HG02973 (cell line): ENCODE results near the gene LTO1.

Experiments used
- ATAC-seq: cut with Tn5 transposase; IDR thresholded peaks from one replicate; pipeline ENCODE4 v1.9.1; 2021; ENCODE audit warnings: moderate library complexity; ENCODE audit not compliant: unreplicated experiment

Gene LTO1

GRCh38 chr11:69647390-69647748 is 27.8 kb downstream of the LTO1 start:
- ATAC-seq, result no peak

GRCh38 chr11:69646493-69647389 is 28.4 kb downstream of the LTO1 start:
- no peak for ATAC-seq

GRCh38 chr11:69645801-69646492 is 29.2 kb downstream of the LTO1 start:
- ATAC-seq, result no peak

GRCh38 chr11:69644962-69645675 is 30.0 kb downstream of the LTO1 start:
- ATAC-seq, result no peak

- no peak for ATAC-seq
These were observed 30.8 kb downstream of the LTO1 start for GRCh38 chr11:69644071-69644961.

GRCh38 chr11:69643646-69644045 is 31.5 kb downstream of the LTO1 start:
- ATAC-seq, result no peak

- ATAC-seq, result no peak
These were observed 32.1 kb downstream of the LTO1 start for GRCh38 chr11:69642913-69643632.

- no peak for ATAC-seq
These were observed 32.6 kb downstream of the LTO1 start for GRCh38 chr11:69642549-69642912.

GRCh38 chr11:69641681-69642548 is 33.2 kb downstream of the LTO1 start:
- ATAC-seq, result no peak

GRCh38 chr11:69640995-69641581 is 34.1 kb downstream of the LTO1 start, which contains the start of gene CCND1:
Gene CCND1 (plus strand): TSS chr11:69641156. CDS start chr11:69641314, 158 bp downstream.
- ATAC-seq, result no peak

- ATAC-seq, result no peak
These were observed 34.7 kb downstream of the LTO1 start for GRCh38 chr11:69640260-69640994.

GRCh38 chr11:69639831-69640230 is 35.3 kb downstream of the LTO1 start:
- ATAC-seq, result no peak

- no peak for ATAC-seq
These were observed 36.0 kb downstream of the LTO1 start for GRCh38 chr11:69638941-69639681.

- ATAC-seq, result no peak
These were observed 36.9 kb downstream of the LTO1 start for GRCh38 chr11:69637941-69638871.

- no peak for ATAC-seq
These were observed 37.8 kb downstream of the LTO1 start for GRCh38 chr11:69637198-69637940.
